Ascending aorta (tissue), 2 donors: ENCODE measurements around the gene ABCC1. TPM values are rescaled to one million over a fixed set of nuclear protein-coding genes. Genes with fewer than 3 reads are reported as not detected.
A peak's percentile ranks its signal among the peaks of the same experiment; 100 is the strongest.

Experiments used
- DNase-seq, 2 donors: peaks; one replicate each; pipeline ENCODE4 v3.0.0-alpha.2; 2019; ENCODE audit warnings: low spot score in 2 of 2
- H3K27ac ChIP-seq, 2 donors: fragments of 200-600 bp; sonication (generic); one replicate each; pipeline ENCODE4 v1.5.1; 2016 to 2017; ENCODE audit warnings: mild to moderate bottlenecking in 1 of 2
- H3K27me3 ChIP-seq: fragments of 200-600 bp; sonication (generic); one replicate; pipeline ENCODE4 v1.5.1; 2017
- H3K36me3 ChIP-seq, 2 donors: fragments of 200-600 bp; sonication (generic); one replicate each; pipeline ENCODE4 v1.5.1; 2016
- H3K4me1 ChIP-seq, 2 donors: fragments of 200-600 bp; sonication (generic); one replicate each; pipeline ENCODE4 v1.5.1; 2016 to 2017; ENCODE audit warnings: mild to moderate bottlenecking in 1 of 2
- H3K4me3 ChIP-seq, 2 donors: fragments of 200-600 bp; sonication (generic); one replicate each; pipeline ENCODE4 v1.5.1; 2016 to 2017; ENCODE audit warnings: mild to moderate bottlenecking in 1 of 2
- H3K9me3 ChIP-seq, 2 donors: fragments of 200-600 bp; sonication (generic); one replicate each; pipeline ENCODE4 v1.5.1; 2016
- intact Hi-C: fragments of 100-400 bp; cut with DNase I; formaldehyde crosslinking; loops from one replicate; pipeline ENCODE4 v1.15.1; 2023
- total RNA-seq: library from RNA; depleted of rRNA; stranded (reverse); fragments of >200 nt; gene quantifications from one replicate; pipeline ENCODE4 v1.1.0, GENCODE V29; 2016
- TF ChIP-seq, protein P1 (sequence below), 3 experiments: fragments of 200-600 bp in 2 of 3; fragments of 450-650 bp in 1 of 3; sonication (generic) in 2 of 3; IDR thresholded peaks; one replicate each; pipeline ENCODE4 v1.5.1; 2016 to 2019; ENCODE audit warnings: antibody characterized with exemption in 3 of 3, mild to moderate bottlenecking in 1 of 3, moderate library complexity in 1 of 3

Gene ABCC1
- total RNA-seq, 1 donor from 2014 or later, result 144 TPM

DNA sequence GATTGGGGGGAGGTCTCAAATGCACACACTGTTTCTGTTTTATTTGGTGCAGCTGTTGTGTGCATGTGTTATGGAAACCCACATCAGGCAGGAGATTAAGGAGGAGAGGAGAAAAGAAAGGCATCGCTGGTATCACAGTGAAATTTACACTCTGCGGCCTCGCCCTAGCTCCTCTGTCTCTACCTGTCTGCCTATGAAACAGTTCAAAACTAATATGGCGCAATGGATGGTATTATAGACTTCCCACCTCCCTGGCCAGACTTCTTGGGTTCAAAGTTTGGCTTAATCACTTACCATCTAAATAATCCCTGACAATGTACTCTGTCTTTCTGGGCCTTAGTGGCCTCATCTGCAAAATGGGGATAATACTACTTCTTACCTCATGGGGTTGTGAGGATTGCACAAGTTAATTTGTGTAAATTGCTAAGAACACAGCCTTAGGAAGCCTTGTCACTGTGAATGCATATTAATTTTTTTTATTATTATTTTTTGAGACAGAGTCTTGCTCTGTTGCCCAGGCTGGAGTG is 1.4 kb upstream of the ABCC1 start:
- no peak overlapping the region for H3K27ac ChIP-seq
- TF ChIP-seq, protein P1, sequence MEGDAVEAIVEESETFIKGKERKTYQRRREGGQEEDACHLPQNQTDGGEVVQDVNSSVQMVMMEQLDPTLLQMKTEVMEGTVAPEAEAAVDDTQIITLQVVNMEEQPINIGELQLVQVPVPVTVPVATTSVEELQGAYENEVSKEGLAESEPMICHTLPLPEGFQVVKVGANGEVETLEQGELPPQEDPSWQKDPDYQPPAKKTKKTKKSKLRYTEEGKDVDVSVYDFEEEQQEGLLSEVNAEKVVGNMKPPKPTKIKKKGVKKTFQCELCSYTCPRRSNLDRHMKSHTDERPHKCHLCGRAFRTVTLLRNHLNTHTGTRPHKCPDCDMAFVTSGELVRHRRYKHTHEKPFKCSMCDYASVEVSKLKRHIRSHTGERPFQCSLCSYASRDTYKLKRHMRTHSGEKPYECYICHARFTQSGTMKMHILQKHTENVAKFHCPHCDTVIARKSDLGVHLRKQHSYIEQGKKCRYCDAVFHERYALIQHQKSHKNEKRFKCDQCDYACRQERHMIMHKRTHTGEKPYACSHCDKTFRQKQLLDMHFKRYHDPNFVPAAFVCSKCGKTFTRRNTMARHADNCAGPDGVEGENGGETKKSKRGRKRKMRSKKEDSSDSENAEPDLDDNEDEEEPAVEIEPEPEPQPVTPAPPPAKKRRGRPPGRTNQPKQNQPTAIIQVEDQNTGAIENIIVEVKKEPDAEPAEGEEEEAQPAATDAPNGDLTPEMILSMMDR (IDR thresholded peaks at IDR 0.05), result no peak
- H3K9me3 ChIP-seq, result no peaks in the 10 kb centered on the region
- H3K4me1 ChIP-seq, result peaks cover 3 to 24% of the 10 kb centered on the region in 2 donors
- no peaks in the 10 kb centered on the region for H3K27me3 ChIP-seq
- DNase-seq, result no peak
- intact Hi-C loops, result loop anchor here (2.0 to 5.0 kb wide), 3 partner anchors 41 to 124 kb away; partner anchors contain the start of gene CEP20
- H3K36me3 ChIP-seq, result no peaks in the 10 kb centered on the region
- H3K4me3 ChIP-seq, result no peak overlapping the region

DNA sequence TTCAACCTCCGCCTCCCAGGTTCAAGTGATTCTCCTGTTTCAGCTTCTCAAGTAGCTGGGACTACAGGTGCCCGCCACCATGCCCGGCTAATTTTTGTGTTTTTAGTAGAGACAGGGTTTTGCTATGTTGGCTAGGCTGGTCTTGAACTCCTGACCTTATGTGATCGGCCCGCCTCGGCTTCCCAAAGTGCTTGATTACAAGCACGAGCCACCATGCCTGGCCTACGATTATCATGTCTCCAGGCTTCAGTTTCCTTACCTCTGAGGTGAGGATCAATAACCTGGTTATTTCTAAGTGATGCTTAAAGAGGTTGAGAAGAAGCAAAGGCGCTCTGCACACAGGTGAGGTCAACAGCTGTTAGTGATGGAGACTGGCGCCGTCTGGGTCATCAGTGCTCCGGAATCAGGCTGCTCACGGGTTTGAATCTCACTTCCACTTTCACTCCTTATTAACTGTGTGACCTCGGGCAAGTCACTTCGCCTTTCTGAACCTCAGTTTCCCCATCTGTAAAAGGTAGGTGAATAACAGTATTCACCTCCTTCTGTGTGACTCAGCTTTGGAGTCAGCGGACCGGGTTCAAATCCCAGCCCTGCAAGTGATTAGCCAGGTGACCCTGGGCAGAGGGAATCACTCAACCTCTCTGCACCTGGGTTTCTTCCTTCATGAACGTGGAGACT is 745 bp upstream of the ABCC1 start:
- Histone ChIP-seq H3K27ac (peak overlapping the region; percentile 70 to 77), H3K9me3 (no peaks in the 10 kb centered on the region), H3K4me1 (peaks cover 5 to 29% of the 10 kb centered on the region in 2 donors), H3K36me3 (no peaks in the 10 kb centered on the region), H3K4me3 (peak overlapping the region; percentile 69 to 87), H3K27me3 (no peaks in the 10 kb centered on the region)
- DNase-seq, result no peak
- intact Hi-C loops, result loop anchor here (2.0 to 5.0 kb wide), 3 partner anchors 40 to 124 kb away; partner anchors contain the start of gene CEP20
- TF ChIP-seq, protein P1 (IDR thresholded peaks at IDR 0.05), result no peak

DNA sequence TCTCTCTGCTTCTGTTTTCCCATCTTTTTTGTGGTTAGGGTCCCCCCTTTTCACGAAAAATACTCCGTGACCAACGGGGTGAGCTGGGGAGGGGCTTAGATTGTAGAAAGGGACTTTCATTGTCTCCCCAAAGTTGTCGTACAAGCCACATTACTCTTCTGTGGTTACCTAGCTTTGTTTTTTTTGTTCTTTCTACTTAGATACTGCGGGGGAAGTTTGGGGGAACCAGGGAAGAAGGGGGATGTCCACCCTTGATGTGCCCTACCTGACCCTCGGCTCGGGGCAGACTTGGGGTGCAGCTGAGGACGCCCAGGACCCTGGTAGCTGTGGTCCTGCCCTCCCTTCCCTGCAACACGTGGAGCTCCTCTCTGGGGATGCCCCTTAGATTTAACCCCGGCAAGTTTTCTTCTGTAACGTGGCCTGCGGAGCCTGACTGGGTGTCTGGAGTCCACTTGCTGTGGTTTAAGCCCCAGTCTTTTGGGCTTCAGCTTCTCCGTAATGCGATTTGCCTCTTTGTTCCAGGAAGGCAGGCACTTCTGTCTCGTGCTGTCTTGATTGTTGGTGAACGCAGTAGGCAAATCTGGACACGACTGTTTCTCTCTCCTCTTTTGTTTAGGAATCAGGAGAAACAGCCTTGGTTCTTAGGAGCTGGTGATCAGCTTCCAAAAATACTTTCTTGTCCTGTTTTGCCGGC is 892 bp downstream of the ABCC1 start:
- Histone ChIP-seq H3K36me3 (no peaks in the 10 kb centered on the region), H3K9me3 (no peaks in the 10 kb centered on the region), H3K4me3 (peak overlapping the region; percentile 74 to 87), H3K27me3 (no peaks in the 10 kb centered on the region), H3K27ac (peak overlapping the region; percentile 86 to 93), H3K4me1 (peaks cover 14 to 43% of the 10 kb centered on the region in 2 donors)
- TF ChIP-seq, protein P1 (IDR thresholded peaks at IDR 0.05), result no peak
- DNase-seq, result peak in 1 of 2 donors; percentile 71
- intact Hi-C loops, result loop anchor here (2.0 kb wide), 1 partner anchor 74 kb away; no protein-coding TSS in a partner anchor

DNA sequence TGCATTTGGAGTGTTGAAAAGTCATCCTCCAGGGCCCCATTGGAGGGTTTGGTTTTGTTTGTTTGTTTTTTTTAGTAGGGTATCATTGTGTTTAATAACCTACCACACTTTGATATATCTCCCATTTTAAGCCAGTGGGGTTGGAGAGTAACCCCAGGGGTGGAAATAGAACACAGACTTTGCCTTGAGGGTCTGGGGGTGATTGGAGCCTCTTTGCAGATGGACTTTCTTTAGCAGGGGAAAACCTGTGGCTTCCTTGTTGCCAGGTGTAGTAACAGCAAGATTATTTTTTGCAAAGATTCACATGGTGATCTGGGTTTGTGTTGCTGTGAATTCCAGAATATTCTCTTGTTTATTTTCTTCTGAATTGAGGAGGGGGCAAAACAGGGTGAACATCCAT is 1.5 kb downstream of the ABCC1 start:
- TF ChIP-seq, protein P1 (IDR thresholded peaks at IDR 0.05), result no peak
- Histone ChIP-seq H3K27ac (peak overlapping the region; percentile 86 to 93), H3K36me3 (no peaks in the 10 kb centered on the region), H3K9me3 (no peaks in the 10 kb centered on the region), H3K4me3 (peak overlapping the region; percentile 74 to 87), H3K4me1 (peaks cover 19 to 41% of the 10 kb centered on the region in 2 donors), H3K27me3 (no peaks in the 10 kb centered on the region)
- intact Hi-C loops, result loop anchor here (2.0 kb wide), 1 partner anchor 74 kb away; no protein-coding TSS in a partner anchor
- no peak for DNase-seq

DNA sequence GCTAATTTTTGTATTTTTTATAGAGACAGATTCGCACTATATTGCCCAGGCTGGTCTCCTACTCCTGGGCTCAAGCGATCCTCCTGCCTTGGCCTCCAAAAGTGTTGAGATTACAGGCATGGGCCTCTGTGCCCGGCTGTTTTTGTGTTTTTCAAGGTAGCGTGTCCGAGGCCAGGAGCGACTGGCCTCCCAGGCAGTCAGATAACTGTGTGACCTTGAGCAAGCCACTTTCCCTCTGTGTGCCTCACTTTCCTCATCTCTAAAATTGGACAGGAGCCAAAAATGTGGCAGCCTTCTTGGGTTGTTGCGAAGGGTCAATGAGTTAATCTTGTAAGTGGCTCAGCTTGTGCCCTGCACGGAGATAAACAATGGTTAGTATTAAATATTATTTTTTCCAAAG is 2.4 kb downstream of the ABCC1 start:
- Histone ChIP-seq H3K4me1 (peaks cover 19 to 34% of the 10 kb centered on the region in 2 donors), H3K4me3 (peak overlapping the region; percentile 7 to 74)
- intact Hi-C loops, result loop anchor here (2.0 kb wide), 3 partner anchors 25 to 73 kb away; no protein-coding TSS in a partner anchor

More for the DNA sequence above, 2.4 kb downstream of the ABCC1 start:
- Histone ChIP-seq H3K9me3 (no peaks in the 10 kb centered on the region), H3K27me3 (no peaks in the 10 kb centered on the region), H3K27ac (peak overlapping the region; percentile 86 to 93), H3K36me3 (no peaks in the 10 kb centered on the region)
- no peak for DNase-seq
- TF ChIP-seq, protein P1 (IDR thresholded peaks at IDR 0.05), result no peak
